H9 (cell line): Measurements from ENCODE around the gene RNF157. TPM values are rescaled to one million over a fixed set of nuclear protein-coding genes. Genes with fewer than 3 reads are reported as not detected.

Experiments
- DNase-seq: peaks from one replicate; pipeline ENCODE4 v3.0.0-alpha.2; 2017
- H2AFZ ChIP-seq: one replicate; pipeline ENCODE4 v1.6.1; 2013; ENCODE audit warnings: mild to moderate bottlenecking, low read length, control low read depth, moderate library complexity
- H2AK5ac ChIP-seq: 2 replicates; pipeline ENCODE4 v1.6.1; 2013; ENCODE audit warnings: low read length, control low read depth, mixed read lengths; ENCODE audit not compliant: insufficient read length
- H2BK120ac ChIP-seq: one replicate; pipeline ENCODE4 v1.6.1; 2013; ENCODE audit warnings: low read depth, mild to moderate bottlenecking, low read length, control low read depth, inconsistent platforms; ENCODE audit not compliant: poor library complexity, severe bottlenecking
- H2BK12ac ChIP-seq: 2 replicates; pipeline ENCODE4 v1.6.1; 2013; ENCODE audit warnings: low read length, control low read depth, mixed read lengths, low read depth; ENCODE audit not compliant: insufficient read length
- H2BK15ac ChIP-seq: 2 replicates; pipeline ENCODE4 v1.6.1; 2013; ENCODE audit warnings: low read depth, low read length, control low read depth
- H2BK20ac ChIP-seq: one replicate; pipeline ENCODE4 v1.6.1; 2013; ENCODE audit warnings: low read depth, mild to moderate bottlenecking, low read length, control low read depth, inconsistent platforms; ENCODE audit not compliant: poor library complexity, severe bottlenecking
- H2BK5ac ChIP-seq: 2 replicates; pipeline ENCODE4 v1.6.1; 2013; ENCODE audit warnings: low read length, control low read depth, mixed read lengths; ENCODE audit not compliant: insufficient read length
- H3K14ac ChIP-seq: 2 replicates; pipeline ENCODE4 v1.6.1; 2013; ENCODE audit warnings: low read length, control low read depth; ENCODE audit not compliant: insufficient read depth
- H3K18ac ChIP-seq: 2 replicates; pipeline ENCODE4 v1.6.1; 2013; ENCODE audit warnings: low read depth, mild to moderate bottlenecking, mixed read lengths, low read length, control low read depth; ENCODE audit not compliant: insufficient read length
- H3K23ac ChIP-seq: 2 replicates; pipeline ENCODE4 v1.6.1; 2013; ENCODE audit warnings: low read length, control low read depth, mixed read lengths, low read depth; ENCODE audit not compliant: insufficient read length
- H3K23me2 ChIP-seq: 2 replicates; pipeline ENCODE4 v1.6.1; 2013; ENCODE audit warnings: low read depth, mild to moderate bottlenecking, mixed read lengths, low read length, control low read depth; ENCODE audit not compliant: insufficient read length, poor library complexity, severe bottlenecking
- H3K27ac ChIP-seq: 2 replicates; pipeline ENCODE4 v1.5.1; 2013; ENCODE audit warnings: low read length, control low read depth, mixed read lengths, low read depth; ENCODE audit not compliant: insufficient read length
- H3K27me3 ChIP-seq: 2 replicates; pipeline ENCODE4 v1.6.1; 2013; ENCODE audit warnings: low read length, control low read depth, inconsistent platforms; ENCODE audit not compliant: insufficient read depth
- H3K4ac ChIP-seq: 2 replicates; pipeline ENCODE4 v1.6.1; 2013; ENCODE audit warnings: low read depth, mild to moderate bottlenecking, control low read depth, inconsistent platforms, low read length, moderate library complexity
- H3K4me1 ChIP-seq: 2 replicates; pipeline ENCODE4 v1.6.1; 2013; ENCODE audit warnings: low read length, control low read depth, inconsistent platforms; ENCODE audit not compliant: insufficient read depth
- H3K4me2 ChIP-seq: 2 replicates; pipeline ENCODE4 v1.6.1; 2013; ENCODE audit warnings: low read length, control low read depth, mixed read lengths; ENCODE audit not compliant: insufficient read length, insufficient read depth
- H3K56ac ChIP-seq: 2 replicates; pipeline ENCODE4 v1.6.1; 2013; ENCODE audit warnings: low read depth, mild to moderate bottlenecking, mixed read lengths, low read length, control low read depth; ENCODE audit not compliant: insufficient read length
- H3K79me1 ChIP-seq: 2 replicates; pipeline ENCODE4 v1.6.1; 2013; ENCODE audit warnings: low read depth, mild to moderate bottlenecking, moderate library complexity, low read length, control low read depth, inconsistent platforms; ENCODE audit not compliant: insufficient read depth, poor library complexity, severe bottlenecking
- H3K79me2 ChIP-seq: 2 replicates; pipeline ENCODE4 v1.6.1; 2013; ENCODE audit warnings: low read length, control low read depth, inconsistent platforms; ENCODE audit not compliant: insufficient read depth
- H3K9ac ChIP-seq: 2 replicates; pipeline ENCODE4 v1.6.1; 2013; ENCODE audit warnings: low read length, control low read depth, mixed read lengths; ENCODE audit not compliant: insufficient read length; ENCODE audit errors: extremely low read depth
- H3K9me3 ChIP-seq: one replicate; pipeline ENCODE4 v1.6.1; 2013; ENCODE audit warnings: low read depth, low read length, inconsistent platforms; ENCODE audit not compliant: control insufficient read depth
- H3T11ph ChIP-seq: one replicate; pipeline ENCODE4 v1.6.1; 2013; ENCODE audit warnings: mild to moderate bottlenecking, low read length, control low read depth, inconsistent platforms
- H4K20me1 ChIP-seq: one replicate; pipeline ENCODE4 v1.6.1; 2013; ENCODE audit not compliant: control insufficient read depth, insufficient read length, insufficient read depth
- H4K5ac ChIP-seq: 2 replicates; pipeline ENCODE4 v1.6.1; 2013; ENCODE audit warnings: low read depth, mild to moderate bottlenecking, mixed read lengths, low read length, control low read depth; ENCODE audit not compliant: insufficient read length
- H4K8ac ChIP-seq: replicated peaks from 2 replicates; pipeline ENCODE4 v1.6.1; 2013; ENCODE audit warnings: low read length, control low read depth, mixed read lengths, low read depth; ENCODE audit not compliant: insufficient read length
- H4K91ac ChIP-seq: 2 replicates; pipeline ENCODE4 v1.6.1; 2013; ENCODE audit warnings: low read depth, mild to moderate bottlenecking, moderate library complexity, mixed read lengths, low read length, control low read depth; ENCODE audit not compliant: insufficient read length
- H3K27ac Mint-ChIP-seq, 3 experiments: 2 replicates in 2 of 3; 3 replicates in 1 of 3; pipeline ENCODE4 v1.8.0; 2020 to 2021; ENCODE audit warnings: mixed read lengths in 3 of 3, mild to moderate bottlenecking in 1 of 3, moderate library complexity in 1 of 3
- H3K27me3 Mint-ChIP-seq: 2 replicates; pipeline ENCODE4 v1.8.0; 2021; ENCODE audit warnings: low read depth, mild to moderate bottlenecking, moderate library complexity, mixed read lengths
- H3K36me3 Mint-ChIP-seq, 3 experiments: 2 replicates in 2 of 3; 3 replicates in 1 of 3; pipeline ENCODE4 v1.8.0; 2020 to 2021; ENCODE audit warnings: low read depth in 3 of 3, mixed read lengths in 3 of 3; ENCODE audit not compliant: insufficient read depth in 1 of 3
- H3K4me1 Mint-ChIP-seq, 2 experiments: 2 replicates each; pipeline ENCODE4 v1.8.0; 2020; ENCODE audit warnings: mixed read lengths in 2 of 2
- H3K4me3 Mint-ChIP-seq, 2 experiments: 2 replicates in 1 of 2; 3 replicates in 1 of 2; pipeline ENCODE4 v1.8.0; 2020 to 2021; ENCODE audit warnings: mild to moderate bottlenecking in 2 of 2, mixed read lengths in 2 of 2, moderate library complexity in 1 of 2
- H3K9me3 Mint-ChIP-seq, 2 experiments: 2 replicates in 1 of 2; 3 replicates in 1 of 2; pipeline ENCODE4 v1.8.0; 2020; ENCODE audit warnings: mild to moderate bottlenecking in 2 of 2, mixed read lengths in 2 of 2, moderate library complexity in 1 of 2
- WGBS: extraction: QIAGEN DNeasy Blood & Tissue Kit; methylation state at CpG from one replicate; pipeline ENCODE4 v1.1.7; 2013; ENCODE audit warnings: missing lambda C conversion rate, low lambda C conversion rate, mixed read lengths; ENCODE audit not compliant: insufficient read length; ENCODE audit errors: extremely low coverage; 5-methylcytosine and 5-hydroxymethylcytosine counted together
- total RNA-seq: library from RNA; stranded (reverse); gene quantifications from 2 replicates; pipeline ENCODE4 v1.2.1, GENCODE V29; 2021
- TF ChIP-seq, protein P1 (sequence below): fragments of 200-600 bp; sonication (generic); conservative IDR thresholded peaks from 3 replicates; pipeline ENCODE4 v1.8.0; 2021; ENCODE audit warnings: antibody characterized with exemption, mild to moderate bottlenecking

Gene RNF157
- total RNA-seq, 1 experiment from 2014 or later, result 9.9 TPM

DNA sequence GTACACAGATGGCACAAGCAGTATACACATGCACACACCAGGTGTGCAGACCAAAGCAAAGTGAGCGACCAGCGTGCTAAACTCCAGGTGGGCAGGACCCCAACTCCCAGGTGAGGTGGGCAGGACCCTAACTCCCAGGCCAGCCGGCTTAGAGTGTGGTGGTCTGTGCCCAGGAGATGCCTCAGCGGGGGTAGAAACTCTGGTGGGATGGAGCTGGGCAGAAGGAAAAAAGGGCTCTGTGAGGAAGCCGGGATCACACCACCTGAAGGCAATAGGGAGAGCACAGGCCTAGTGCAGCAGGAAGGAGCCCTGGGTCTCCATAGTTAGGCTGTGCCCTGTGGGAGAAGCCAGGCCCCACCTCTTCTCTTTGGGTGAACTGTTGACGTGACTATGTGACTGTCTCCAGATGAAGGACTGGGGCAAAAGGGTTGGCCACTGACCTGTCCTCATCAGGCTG lies 97.7 kb downstream of the RNF157 start:
- H3K4ac ChIP-seq, result no peak overlapping the region
- peaks cover 0 to 1% of the 10 kb centered on the region in 2 experiments; a peak in 2 of 5 replicates for H3K9me3 Mint-ChIP-seq
- H3K79me2 ChIP-seq, result no peaks in the 10 kb centered on the region
- H3K27me3 Mint-ChIP-seq, result peaks cover 82% of the 10 kb centered on the region
- H3K27me3 ChIP-seq, result peaks cover 33% of the 10 kb centered on the region
- DNase-seq, result peak; percentile 48
- peaks cover 37% of the 10 kb centered on the region for H3K23me2 ChIP-seq
- H3K4me1 Mint-ChIP-seq, result peaks cover 64 to 71% of the 10 kb centered on the region in 2 experiments
- TF ChIP-seq, protein P1, sequence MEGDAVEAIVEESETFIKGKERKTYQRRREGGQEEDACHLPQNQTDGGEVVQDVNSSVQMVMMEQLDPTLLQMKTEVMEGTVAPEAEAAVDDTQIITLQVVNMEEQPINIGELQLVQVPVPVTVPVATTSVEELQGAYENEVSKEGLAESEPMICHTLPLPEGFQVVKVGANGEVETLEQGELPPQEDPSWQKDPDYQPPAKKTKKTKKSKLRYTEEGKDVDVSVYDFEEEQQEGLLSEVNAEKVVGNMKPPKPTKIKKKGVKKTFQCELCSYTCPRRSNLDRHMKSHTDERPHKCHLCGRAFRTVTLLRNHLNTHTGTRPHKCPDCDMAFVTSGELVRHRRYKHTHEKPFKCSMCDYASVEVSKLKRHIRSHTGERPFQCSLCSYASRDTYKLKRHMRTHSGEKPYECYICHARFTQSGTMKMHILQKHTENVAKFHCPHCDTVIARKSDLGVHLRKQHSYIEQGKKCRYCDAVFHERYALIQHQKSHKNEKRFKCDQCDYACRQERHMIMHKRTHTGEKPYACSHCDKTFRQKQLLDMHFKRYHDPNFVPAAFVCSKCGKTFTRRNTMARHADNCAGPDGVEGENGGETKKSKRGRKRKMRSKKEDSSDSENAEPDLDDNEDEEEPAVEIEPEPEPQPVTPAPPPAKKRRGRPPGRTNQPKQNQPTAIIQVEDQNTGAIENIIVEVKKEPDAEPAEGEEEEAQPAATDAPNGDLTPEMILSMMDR, result no peak
- H3K4me3 Mint-ChIP-seq, result peak overlapping the region in 1 of 2 experiments; percentile 86; a peak in 3 of 5 replicates
- H3K79me1 ChIP-seq, result no peaks in the 10 kb centered on the region
- H3K14ac ChIP-seq, result no peak overlapping the region
- no peak overlapping the region for H4K5ac ChIP-seq
- peak overlapping the region; percentile 84 for H3K4me2 ChIP-seq
- H2BK5ac ChIP-seq, result no peak overlapping the region
- H4K8ac ChIP-seq, result no peak overlapping the region
- no peak overlapping the region for H2AK5ac ChIP-seq
- no peak overlapping the region for H3T11ph ChIP-seq
- no CpG with 5 or more reads among the region's 6 CpGs for WGBS
- H3K36me3 Mint-ChIP-seq, result no peaks in the 10 kb centered on the region
- H2BK15ac ChIP-seq, result no peak overlapping the region
- no peak overlapping the region for H3K18ac ChIP-seq
- no peak overlapping the region for H2BK120ac ChIP-seq
- H3K9me3 ChIP-seq, result no peaks in the 10 kb centered on the region
- no peak overlapping the region for H2AFZ ChIP-seq
- no peak overlapping the region for H2BK20ac ChIP-seq
- no peak overlapping the region for H3K9ac ChIP-seq
- H3K27ac Mint-ChIP-seq, result no peak overlapping the region
- no peaks in the 10 kb centered on the region for H4K20me1 ChIP-seq
- H3K4me1 ChIP-seq, result peaks cover 27% of the 10 kb centered on the region
- H2BK12ac ChIP-seq, result no peak overlapping the region
- no peak overlapping the region for H4K91ac ChIP-seq
- H3K27ac ChIP-seq, result no peak overlapping the region
- no peak overlapping the region for H3K23ac ChIP-seq
- no peak overlapping the region for H3K56ac ChIP-seq
